IMR-90 (cell line): Measurements from ENCODE around the gene RHOBTB3.

Experiments
- BHLHE40 ChIP-seq: fragments of 150-350 bp; IDR thresholded peaks from 2 replicates; pipeline ENCODE4 v1.6.1; 2016; ENCODE audit warnings: mild to moderate bottlenecking, low read depth, low read length
- CHD1 ChIP-seq: IDR thresholded peaks from 2 replicates; pipeline ENCODE4 v1.6.1; 2012; ENCODE audit warnings: low read depth, low read length, improper control_type of control experiment
- MAFK ChIP-seq: IDR thresholded peaks from 2 replicates; pipeline ENCODE4 v1.6.1; 2012; ENCODE audit warnings: low read depth, low read length, improper control_type of control experiment
- MAZ ChIP-seq: IDR thresholded peaks from 2 replicates; pipeline ENCODE4 v1.6.1; 2012; ENCODE audit warnings: low read depth, mild to moderate bottlenecking, low read length, improper control_type of control experiment, moderate library complexity, borderline replicate concordance
- MXI1 ChIP-seq: IDR thresholded peaks from 2 replicates; pipeline ENCODE4 v1.6.1; 2012; ENCODE audit warnings: low read depth, mild to moderate bottlenecking, low read length, moderate library complexity, borderline replicate concordance
- NFE2L2 ChIP-seq: fragments of 150-350 bp; IDR thresholded peaks from 2 replicates; pipeline ENCODE4 v1.6.1; 2016; ENCODE audit warnings: low read depth, mild to moderate bottlenecking, low read length
- POLR2A ChIP-seq: IDR thresholded peaks from 2 replicates; pipeline ENCODE4 v1.6.1; 2012; ENCODE audit warnings: mild to moderate bottlenecking, low read depth, low read length
- RAD21 ChIP-seq: IDR thresholded peaks from 2 replicates; pipeline ENCODE4 v1.6.1; 2012; ENCODE audit warnings: low read length, improper control_type of control experiment
- RCOR1 ChIP-seq: IDR thresholded peaks from 2 replicates; pipeline ENCODE4 v1.6.1; 2012; ENCODE audit warnings: mild to moderate bottlenecking, low read length, improper control_type of control experiment; ENCODE audit not compliant: insufficient replicate concordance
- RFX5 ChIP-seq: IDR thresholded peaks from 2 replicates; pipeline ENCODE4 v1.8.0; 2012; ENCODE audit warnings: low read depth, mild to moderate bottlenecking, low read length, moderate library complexity
- TF ChIP-seq, protein P1 (sequence below): conservative IDR thresholded peaks from 2 replicates; pipeline ENCODE4 v1.5.1; 2012; ENCODE audit warnings: mild to moderate bottlenecking, low read depth, low read length, improper control_type of control experiment

DNA sequence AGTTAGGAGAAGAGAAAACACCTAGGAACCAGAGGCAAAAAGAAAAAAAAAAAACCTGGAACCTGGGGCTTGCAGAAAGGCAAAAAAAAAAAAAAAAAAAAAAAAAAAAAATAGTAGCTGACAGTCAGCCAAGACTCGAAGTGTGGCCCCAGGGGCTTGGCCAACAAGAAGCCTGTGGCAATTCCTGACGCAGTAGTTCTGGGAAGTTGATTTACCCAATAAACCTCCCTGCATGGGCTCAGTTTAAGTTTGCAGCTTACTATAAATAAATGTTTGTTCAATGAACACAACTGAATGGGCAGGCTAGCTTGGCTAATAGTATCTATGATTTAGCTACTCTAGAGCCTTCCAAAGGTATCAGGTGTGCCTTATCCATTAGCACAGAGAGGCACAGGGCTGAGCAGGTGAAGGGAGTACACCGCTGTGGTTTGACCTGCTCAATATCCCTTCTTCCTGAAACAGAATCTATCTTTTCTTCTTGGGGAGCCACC, 112.6 kb downstream of the RHOBTB3 start:
- TF ChIP-seq, protein P1, sequence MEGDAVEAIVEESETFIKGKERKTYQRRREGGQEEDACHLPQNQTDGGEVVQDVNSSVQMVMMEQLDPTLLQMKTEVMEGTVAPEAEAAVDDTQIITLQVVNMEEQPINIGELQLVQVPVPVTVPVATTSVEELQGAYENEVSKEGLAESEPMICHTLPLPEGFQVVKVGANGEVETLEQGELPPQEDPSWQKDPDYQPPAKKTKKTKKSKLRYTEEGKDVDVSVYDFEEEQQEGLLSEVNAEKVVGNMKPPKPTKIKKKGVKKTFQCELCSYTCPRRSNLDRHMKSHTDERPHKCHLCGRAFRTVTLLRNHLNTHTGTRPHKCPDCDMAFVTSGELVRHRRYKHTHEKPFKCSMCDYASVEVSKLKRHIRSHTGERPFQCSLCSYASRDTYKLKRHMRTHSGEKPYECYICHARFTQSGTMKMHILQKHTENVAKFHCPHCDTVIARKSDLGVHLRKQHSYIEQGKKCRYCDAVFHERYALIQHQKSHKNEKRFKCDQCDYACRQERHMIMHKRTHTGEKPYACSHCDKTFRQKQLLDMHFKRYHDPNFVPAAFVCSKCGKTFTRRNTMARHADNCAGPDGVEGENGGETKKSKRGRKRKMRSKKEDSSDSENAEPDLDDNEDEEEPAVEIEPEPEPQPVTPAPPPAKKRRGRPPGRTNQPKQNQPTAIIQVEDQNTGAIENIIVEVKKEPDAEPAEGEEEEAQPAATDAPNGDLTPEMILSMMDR: no peak
- TF ChIP-seq NFE2L2 (no peak), MAZ (no peak), RFX5 (no peak), POLR2A (no peak), RAD21 (no peak), MXI1 (no peak), BHLHE40 (no peak), RCOR1 (no peak), MAFK (no peak), CHD1 (no peak)
